HG03103 (cell line): ENCODE results near the gene SERPINB7.

Source experiments
- ATAC-seq: cut with Tn5 transposase; IDR thresholded peaks from one replicate; pipeline ENCODE4 v1.9.1; 2021; ENCODE audit warnings: low read depth; ENCODE audit not compliant: unreplicated experiment

The SERPINB7 gene

GRCh38 chr18:63784787-63785452 lies 9.7 kb downstream of the SERPINB7 start:
- ATAC-seq = no peak

- ATAC-seq = no peak
Observed at GRCh38 chr18:63787673-63788072, 12.5 kb downstream of the SERPINB7 start.

GRCh38 chr18:63788447-63789096 lies 13.4 kb downstream of the SERPINB7 start:
- peak; percentile 52 for ATAC-seq

- no peak for ATAC-seq
Observed at GRCh38 chr18:63789327-63789726, 14.1 kb downstream of the SERPINB7 start.

- ATAC-seq = no peak
Observed at GRCh38 chr18:63795606-63796005, 20.4 kb downstream of the SERPINB7 start.

GRCh38 chr18:63799189-63799588 lies 24.0 kb downstream of the SERPINB7 start:
- ATAC-seq = no peak

- no peak for ATAC-seq
Observed at GRCh38 chr18:63801343-63801742, 26.1 kb downstream of the SERPINB7 start.

GRCh38 chr18:63808125-63808524 lies 32.9 kb downstream of the SERPINB7 start:
- ATAC-seq = no peak

- ATAC-seq = no peak
Observed at GRCh38 chr18:63817441-63818051, 42.3 kb downstream of the SERPINB7 start.

GRCh38 chr18:63818212-63818611 lies 43.0 kb downstream of the SERPINB7 start:
- ATAC-seq = no peak

GRCh38 chr18:63819786-63820185 lies 44.6 kb downstream of the SERPINB7 start:
- no peak for ATAC-seq

GRCh38 chr18:63820694-63821093 lies 45.5 kb downstream of the SERPINB7 start:
- no peak for ATAC-seq

- ATAC-seq = no peak
Observed at GRCh38 chr18:63823516-63824219, 48.5 kb downstream of the SERPINB7 start.

GRCh38 chr18:63824220-63824525 lies 49.0 kb downstream of the SERPINB7 start:
- no peak for ATAC-seq

- no peak for ATAC-seq
Observed at GRCh38 chr18:63828120-63828519, 52.9 kb downstream of the SERPINB7 start.

- no peak for ATAC-seq
Observed at GRCh38 chr18:63828656-63829055, 53.4 kb downstream of the SERPINB7 start.

- no peak for ATAC-seq
Observed at GRCh38 chr18:63829886-63830285, 54.7 kb downstream of the SERPINB7 start.

- ATAC-seq = peak; percentile 95
Observed at GRCh38 chr18:63831080-63831788, 56.0 kb downstream of the SERPINB7 start.

GRCh38 chr18:63832470-63832869 lies 57.3 kb downstream of the SERPINB7 start:
- peak; percentile 36 for ATAC-seq

- no peak for ATAC-seq
Observed at GRCh38 chr18:63834471-63835113, 59.4 kb downstream of the SERPINB7 start.
